ENCODE data around the gene GSK3A.
A peak's percentile ranks its signal among the peaks of the same experiment; 100 is the strongest.

Gene GSK3A

DNA sequence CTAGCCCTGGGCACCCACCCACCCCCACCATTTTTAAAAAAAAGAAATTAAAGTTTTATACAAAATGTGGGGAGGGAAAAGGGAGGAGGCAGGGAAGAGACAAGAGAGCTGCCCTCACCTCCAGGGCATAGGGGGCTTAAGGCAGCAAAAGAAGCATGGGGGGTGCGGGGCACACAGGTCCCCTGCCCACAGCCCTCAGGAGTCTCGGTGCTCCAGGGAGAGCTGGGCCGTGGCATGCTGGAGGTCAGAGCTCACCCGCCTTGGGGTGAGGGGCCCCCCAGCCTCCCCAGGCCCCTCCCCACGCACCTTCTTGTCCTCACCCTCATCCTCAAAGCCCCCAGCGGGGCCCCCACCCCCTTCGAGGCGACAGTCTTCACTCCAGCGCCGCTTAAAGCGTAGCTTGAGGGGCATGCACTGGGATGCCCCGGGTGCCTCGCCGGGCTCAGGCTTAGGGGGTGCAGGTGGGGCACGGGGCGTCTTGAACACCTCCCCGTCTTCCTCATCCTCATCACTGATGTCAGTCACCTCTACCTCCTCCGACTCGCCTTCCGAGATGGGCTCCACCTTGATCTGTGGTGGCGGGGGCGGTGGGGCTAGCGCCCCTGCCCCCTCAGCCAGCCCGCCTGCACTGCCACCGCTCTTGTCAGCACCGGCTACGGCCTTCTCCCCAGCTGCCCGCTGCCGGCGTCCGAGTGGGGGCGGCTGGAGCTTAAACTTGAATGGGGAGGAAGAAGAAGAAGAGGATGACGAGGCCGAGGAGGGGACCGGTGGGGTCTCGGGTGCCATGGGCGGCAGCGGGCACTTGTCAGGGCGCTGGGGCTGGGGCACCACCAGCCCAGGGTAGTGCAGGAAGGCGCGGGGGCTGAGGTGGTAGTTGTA, 6.1 kb upstream of the GSK3A start:
- TF ChIP-seq, protein P1, sequence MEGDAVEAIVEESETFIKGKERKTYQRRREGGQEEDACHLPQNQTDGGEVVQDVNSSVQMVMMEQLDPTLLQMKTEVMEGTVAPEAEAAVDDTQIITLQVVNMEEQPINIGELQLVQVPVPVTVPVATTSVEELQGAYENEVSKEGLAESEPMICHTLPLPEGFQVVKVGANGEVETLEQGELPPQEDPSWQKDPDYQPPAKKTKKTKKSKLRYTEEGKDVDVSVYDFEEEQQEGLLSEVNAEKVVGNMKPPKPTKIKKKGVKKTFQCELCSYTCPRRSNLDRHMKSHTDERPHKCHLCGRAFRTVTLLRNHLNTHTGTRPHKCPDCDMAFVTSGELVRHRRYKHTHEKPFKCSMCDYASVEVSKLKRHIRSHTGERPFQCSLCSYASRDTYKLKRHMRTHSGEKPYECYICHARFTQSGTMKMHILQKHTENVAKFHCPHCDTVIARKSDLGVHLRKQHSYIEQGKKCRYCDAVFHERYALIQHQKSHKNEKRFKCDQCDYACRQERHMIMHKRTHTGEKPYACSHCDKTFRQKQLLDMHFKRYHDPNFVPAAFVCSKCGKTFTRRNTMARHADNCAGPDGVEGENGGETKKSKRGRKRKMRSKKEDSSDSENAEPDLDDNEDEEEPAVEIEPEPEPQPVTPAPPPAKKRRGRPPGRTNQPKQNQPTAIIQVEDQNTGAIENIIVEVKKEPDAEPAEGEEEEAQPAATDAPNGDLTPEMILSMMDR (IDR thresholded peaks at IDR 0.05; ENCODE audit: insufficient read depth, low read length, missing control alignments): no peak
- no peak for DNase-seq (ENCODE audit: low read depth, low spot score)
- CTCF ChIA-PET: interaction anchor here (3.3 to 14.9 kb wide), 5 partner anchors 31 to 152 kb away, joined by 21 to 258 read pairs (median 146); no protein-coding TSS in a partner anchor
- POLR2A ChIA-PET: interaction anchor here (1.1 kb wide), 1 partner anchor 31 kb away, joined by 4 read pairs; no protein-coding TSS in a partner anchor
- no peak overlapping the region for H3K4me3 ChIP-seq (ENCODE audit: low read depth, low read length)

DNA sequence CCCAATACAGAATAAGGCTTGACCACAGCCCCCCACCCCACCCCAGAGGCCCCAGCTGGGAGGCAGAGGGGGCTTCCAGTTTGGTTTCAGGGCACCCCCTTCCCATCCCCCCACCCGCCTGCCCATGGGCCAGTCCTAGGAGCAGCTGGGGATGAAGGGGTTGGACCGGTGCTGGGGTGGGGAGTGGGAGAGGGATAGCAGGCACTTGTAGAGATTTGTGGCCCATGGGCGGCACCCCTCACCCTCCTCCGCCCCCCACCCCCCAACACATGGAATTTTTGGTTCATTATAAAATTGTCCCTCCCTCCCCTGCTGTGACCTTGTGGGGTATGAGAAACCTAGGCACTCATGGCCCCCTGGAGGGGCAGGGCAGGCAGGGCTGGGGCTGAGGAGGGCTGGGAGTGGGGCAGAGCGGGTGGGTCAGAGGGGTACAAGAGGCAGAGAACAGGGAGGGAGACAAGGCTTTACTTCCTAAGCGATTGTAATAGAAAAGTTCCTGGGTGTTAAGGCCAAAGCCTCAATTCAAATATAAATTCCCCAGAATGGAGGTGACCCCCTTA, 5.3 kb upstream of the GSK3A start:
- TF ChIP-seq, protein P1 (IDR thresholded peaks at IDR 0.05; ENCODE audit: insufficient read depth, low read length, missing control alignments): no peak
- ChIA-PET POLR2A (interaction anchor here (1.1 to 2.0 kb wide), 2 partner anchors 32 to 48 kb away, joined by 4 to 5 read pairs; no protein-coding TSS in a partner anchor), CTCF (interaction anchor here (0.7 to 14.9 kb wide), 15 partner anchors 10 to 191 kb away, joined by 3 to 258 read pairs (median 17); no protein-coding TSS in a partner anchor)
- no peak for DNase-seq (ENCODE audit: low read depth, low spot score)
- no peak overlapping the region for H3K4me3 ChIP-seq (ENCODE audit: low read depth, low read length)

DNA sequence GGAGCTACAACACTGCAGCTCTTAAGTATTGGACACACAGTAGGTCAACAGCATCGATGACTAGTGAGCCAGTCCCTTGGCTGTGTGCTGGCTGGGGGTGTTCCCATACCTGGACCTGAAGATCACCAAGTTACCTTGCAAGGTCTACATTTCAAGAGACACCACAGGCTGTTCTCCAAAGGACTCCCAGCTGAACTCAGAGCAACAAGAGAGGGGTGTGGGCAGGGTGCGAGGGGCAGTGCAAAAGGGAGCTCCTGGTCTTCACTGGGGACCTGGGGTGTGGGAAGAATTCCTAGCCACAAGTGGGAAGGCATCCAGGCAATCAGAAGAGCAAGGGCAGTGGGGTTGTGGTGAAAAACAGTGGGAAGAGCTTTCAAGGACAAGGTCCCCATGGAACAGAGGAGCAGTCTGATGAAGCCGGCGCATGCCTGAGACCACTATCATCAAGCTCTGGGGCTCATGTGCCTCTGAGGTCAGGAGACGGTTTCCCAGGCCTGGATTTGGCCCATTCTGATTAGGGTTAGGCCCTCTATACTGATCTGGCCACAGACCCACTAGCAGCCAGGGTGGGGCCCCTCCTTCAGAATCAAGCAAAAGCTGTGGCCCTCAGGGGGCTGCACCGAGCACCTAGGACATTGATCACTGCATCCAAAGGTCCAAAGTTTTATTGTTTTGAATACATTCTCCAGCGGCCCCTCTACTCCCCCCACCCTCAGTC, 4.7 kb upstream of the GSK3A start:
- CTCF ChIA-PET: interaction anchor here (0.7 to 14.9 kb wide), 28 partner anchors 9 to 194 kb away, joined by 3 to 258 read pairs (median 8); partner anchors contain the start of gene ERF
- POLR2A ChIA-PET: interaction anchor here (1.1 to 2.3 kb wide), 5 partner anchors 21 to 49 kb away, joined by 3 to 11 read pairs (median 5); no protein-coding TSS in a partner anchor
- TF ChIP-seq, protein P1 (IDR thresholded peaks at IDR 0.05; ENCODE audit: insufficient read depth, low read length, missing control alignments): no peak
- no peak overlapping the region for H3K4me3 ChIP-seq (ENCODE audit: low read depth, low read length)
- no peak for DNase-seq (ENCODE audit: low read depth, low spot score)

DNA sequence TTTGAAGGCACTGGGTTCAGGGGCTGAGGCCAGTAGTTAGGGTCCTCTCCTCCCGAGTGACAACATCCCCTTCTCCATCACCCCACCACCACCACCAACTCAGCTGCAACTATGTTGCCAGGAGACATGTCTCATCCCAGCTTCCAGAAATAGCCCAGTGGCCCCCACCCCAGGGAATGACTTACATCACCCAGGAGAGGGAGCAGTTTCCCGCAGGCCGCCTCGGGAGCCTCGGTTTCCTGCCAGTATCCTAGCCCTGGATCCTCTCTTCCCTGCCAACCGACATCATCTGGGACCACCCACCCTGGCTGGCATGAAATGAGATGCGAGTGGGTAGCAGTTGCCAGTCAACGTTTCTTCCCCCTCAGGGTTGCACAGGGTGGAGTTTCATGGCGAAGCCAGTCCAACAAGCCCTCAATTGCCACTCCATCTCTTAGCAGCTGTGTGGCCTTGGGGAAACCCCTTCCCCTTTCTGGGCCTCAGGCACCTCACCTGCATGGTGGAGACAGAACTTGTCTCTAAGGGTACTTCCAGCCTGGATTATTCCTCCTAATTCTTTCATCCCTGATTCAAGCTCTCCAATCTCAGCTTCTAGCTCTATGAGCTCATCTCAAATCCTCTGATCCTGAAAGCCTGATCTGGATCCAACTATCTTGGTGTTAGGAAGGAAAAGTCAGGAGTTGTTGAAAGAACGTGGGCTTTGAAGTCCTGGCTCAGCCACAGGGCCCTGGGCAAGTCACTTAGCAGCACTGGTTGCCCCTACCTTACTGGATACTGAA, 3.9 kb upstream of the GSK3A start:
- ChIA-PET POLR2A (interaction anchor here (1.1 to 2.3 kb wide), 5 partner anchors 20 to 56 kb away, joined by 3 to 11 read pairs (median 5); partner anchors contain the start of genes PAFAH1B3 and PRR19), CTCF (interaction anchor here (0.7 to 14.9 kb wide), 33 partner anchors 9 to 194 kb away, joined by 3 to 258 read pairs (median 6); partner anchors contain the start of genes ERF and ZNF526)
- TF ChIP-seq, protein P1 (IDR thresholded peaks at IDR 0.05; ENCODE audit: insufficient read depth, low read length, missing control alignments): peak; percentile 84
- no peak overlapping the region for H3K4me3 ChIP-seq (ENCODE audit: low read depth, low read length)
- no peak for DNase-seq (ENCODE audit: low read depth, low spot score)

DNA sequence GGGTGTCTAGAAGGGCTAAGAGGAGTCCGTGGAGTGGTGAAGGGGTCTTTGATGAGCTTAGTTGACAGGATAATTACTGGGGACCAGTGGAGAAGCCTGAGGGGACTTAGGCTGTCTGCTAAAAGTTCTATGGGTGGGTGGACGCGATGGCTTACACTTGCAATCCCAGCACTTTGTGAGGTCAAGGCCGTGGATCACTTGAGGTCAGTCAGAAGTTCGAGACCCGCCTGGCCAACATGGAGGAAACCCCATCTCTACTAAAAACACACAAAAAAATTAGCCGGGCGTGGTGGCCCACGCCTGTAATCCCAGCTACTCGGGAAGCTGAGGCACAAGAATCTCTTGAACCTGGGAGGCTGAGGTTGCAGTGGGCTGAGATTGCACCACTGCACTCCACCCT, 2.8 kb upstream of the GSK3A start:
- no peak for DNase-seq (ENCODE audit: low read depth, low spot score)
- ChIA-PET POLR2A (interaction anchor here (1.1 to 2.3 kb wide), 6 partner anchors 10 to 58 kb away, joined by 3 to 11 read pairs (median 4); partner anchors contain the start of genes PAFAH1B3 and PRR19), CTCF (interaction anchor here (0.7 to 14.9 kb wide), 30 partner anchors 9 to 193 kb away, joined by 3 to 258 read pairs (median 8); partner anchors contain the start of genes ERF and ZNF526)
- no peak overlapping the region for H3K4me3 ChIP-seq (ENCODE audit: low read depth, low read length)
- TF ChIP-seq, protein P1 (IDR thresholded peaks at IDR 0.05; ENCODE audit: insufficient read depth, low read length, missing control alignments): no peak
